RWPE1 (cell line): ENCODE data around the gene ROR2.

Source experiments
- CTCF ChIA-PET: fragments of 350-600 bp; sonication (Branson Sonifier 250); formaldehyde crosslinking; extraction: SDS; loops from one replicate; lab custom pipeline; 2021; lab: Yijun Ruan, JAX
- POLR2A ChIA-PET: fragments of 400-600 bp; formaldehyde crosslinking; extraction: SDS; loops from one replicate; lab custom pipeline; 2020; ENCODE audit warnings: antibody characterized with exemption; ENCODE audit not compliant: low non-redundant PET; lab: Yijun Ruan, JAX
- DNase-seq: peaks from one replicate; pipeline ENCODE4 v3.0.0; 2012; ENCODE audit warnings: low spot score
- H3K27ac ChIP-seq: fragments of 450-650 bp; 2 replicates; pipeline ENCODE4 v1.5.1; 2017
- TF ChIP-seq, protein P1 (sequence below): fragments of 450-650 bp; conservative IDR thresholded peaks from 2 replicates; pipeline ENCODE4 v1.5.1; 2017; ENCODE audit warnings: low read depth, mild to moderate bottlenecking

ROR2 gene

DNA sequence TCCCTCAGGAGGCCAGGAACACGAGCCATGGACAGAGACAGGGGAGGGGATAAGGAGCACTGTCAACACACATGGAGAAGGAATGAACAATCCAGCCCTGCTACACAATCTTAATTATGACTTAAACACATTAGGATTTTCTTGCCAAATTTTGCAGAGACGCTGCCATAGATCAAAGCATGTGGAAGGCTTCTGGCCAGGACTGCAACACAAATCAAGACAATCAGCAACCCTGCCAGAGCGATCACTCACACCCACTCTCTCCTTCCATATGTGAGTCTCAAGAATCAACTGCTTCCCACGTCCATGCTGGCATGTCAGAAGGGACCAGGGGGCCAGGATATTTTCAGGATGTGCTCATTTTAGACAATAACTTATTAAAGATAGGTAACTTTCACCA lies 85.6 kb downstream of the ROR2 start:
- CTCF ChIA-PET: no interaction called here
- TF ChIP-seq, protein P1, sequence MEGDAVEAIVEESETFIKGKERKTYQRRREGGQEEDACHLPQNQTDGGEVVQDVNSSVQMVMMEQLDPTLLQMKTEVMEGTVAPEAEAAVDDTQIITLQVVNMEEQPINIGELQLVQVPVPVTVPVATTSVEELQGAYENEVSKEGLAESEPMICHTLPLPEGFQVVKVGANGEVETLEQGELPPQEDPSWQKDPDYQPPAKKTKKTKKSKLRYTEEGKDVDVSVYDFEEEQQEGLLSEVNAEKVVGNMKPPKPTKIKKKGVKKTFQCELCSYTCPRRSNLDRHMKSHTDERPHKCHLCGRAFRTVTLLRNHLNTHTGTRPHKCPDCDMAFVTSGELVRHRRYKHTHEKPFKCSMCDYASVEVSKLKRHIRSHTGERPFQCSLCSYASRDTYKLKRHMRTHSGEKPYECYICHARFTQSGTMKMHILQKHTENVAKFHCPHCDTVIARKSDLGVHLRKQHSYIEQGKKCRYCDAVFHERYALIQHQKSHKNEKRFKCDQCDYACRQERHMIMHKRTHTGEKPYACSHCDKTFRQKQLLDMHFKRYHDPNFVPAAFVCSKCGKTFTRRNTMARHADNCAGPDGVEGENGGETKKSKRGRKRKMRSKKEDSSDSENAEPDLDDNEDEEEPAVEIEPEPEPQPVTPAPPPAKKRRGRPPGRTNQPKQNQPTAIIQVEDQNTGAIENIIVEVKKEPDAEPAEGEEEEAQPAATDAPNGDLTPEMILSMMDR: no peak

GRCh38 chr9:91863469-91863868 lies 86.6 kb downstream of the ROR2 start:
- no peak for DNase-seq
- POLR2A ChIA-PET: no interaction called here
- TF ChIP-seq, protein P1: no peak
- H3K27ac ChIP-seq: no peak overlapping the region
- CTCF ChIA-PET: interaction anchor here (0.7 to 0.9 kb wide), 2 partner anchors 12 to 136 kb away, joined by 3 read pairs; no protein-coding TSS in a partner anchor

More for the DNA sequence above, 85.6 kb downstream of the ROR2 start:
- POLR2A ChIA-PET: no interaction called here
- H3K27ac ChIP-seq: no peak overlapping the region
- no peak for DNase-seq

DNA sequence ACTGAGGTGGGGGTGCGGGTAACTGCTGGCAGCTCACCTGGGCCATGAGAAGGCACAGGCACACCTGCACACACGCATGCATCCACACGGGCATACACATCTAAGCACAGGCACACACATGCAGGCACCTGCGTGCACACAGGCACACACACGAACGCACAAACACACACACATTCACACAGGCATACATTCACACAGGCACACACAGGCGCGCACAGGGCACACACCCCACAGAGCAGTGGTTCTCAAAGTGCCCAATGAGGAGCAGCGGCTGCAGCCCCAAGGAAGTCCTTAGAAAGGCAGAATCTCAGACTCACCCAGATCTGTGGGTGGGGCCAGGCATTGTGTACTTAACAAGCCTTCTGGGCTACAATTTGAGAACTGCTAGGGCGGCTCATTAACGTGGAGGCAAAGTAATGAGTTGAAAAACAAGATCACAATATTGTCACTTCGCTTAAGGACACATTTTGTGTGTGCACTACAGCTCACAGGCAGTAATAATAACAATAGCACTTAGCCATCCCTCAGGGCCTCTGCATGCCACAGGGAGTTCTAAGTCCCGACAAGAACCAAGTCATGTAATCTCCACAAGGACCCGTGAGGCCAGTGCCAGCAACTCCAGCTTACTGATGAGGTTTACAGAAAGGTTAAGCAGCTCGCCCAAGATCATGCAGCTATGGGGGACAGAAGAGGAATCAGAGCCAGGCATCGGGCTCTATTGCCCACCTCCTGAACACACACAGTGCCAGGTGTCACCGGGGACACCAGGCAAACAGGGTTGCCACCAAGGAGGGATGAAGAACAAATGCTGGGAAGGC lies 91.6 kb downstream of the ROR2 start:
- TF ChIP-seq, protein P1: no peak
- no peak overlapping the region for H3K27ac ChIP-seq
- POLR2A ChIA-PET: no interaction called here
- no peak for DNase-seq
- CTCF ChIA-PET: no interaction called here

DNA sequence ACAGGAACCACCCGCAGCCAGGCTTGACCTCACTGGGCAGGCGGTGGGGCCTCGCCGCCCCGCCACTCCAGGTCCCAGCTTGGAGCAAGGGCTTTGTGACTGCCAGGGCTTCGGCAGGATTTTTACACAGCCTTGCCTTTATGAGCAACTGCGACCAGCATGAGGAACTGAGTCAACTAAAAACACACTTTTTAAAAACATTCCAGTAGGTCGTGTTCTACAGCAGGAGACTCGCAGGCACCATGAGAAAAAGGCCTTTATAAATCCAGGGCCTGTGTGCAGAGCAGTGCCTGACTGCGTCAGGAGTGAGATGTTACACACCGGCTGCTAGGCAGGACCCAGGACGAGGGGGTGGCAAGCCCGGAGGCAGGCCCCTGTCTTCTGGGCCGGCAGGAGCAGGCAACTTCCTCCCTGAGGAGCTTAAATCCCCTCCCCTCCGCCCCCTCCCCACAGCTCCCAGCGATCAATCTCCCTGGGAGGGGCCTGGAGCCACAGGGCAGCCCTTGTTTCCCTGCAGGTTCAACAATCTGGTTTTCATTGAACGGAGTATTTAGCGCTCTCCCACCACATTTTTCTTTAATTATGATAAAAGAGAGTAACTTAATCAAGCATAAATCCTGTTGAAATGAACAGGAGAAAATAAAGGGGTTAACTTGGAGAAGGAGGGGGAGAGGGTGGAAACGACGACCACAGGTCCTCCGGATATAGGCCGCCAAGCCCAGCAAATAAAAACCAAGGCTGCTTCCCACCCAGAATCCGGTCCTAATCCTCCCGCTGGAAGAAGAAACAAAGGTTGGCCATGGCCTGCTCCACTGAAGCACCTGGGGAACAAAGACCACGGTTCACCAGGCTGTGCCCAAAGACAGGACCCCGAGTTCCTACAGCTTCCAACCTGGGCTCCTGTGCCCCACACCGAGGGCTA lies 92.5 kb downstream of the ROR2 start:
- TF ChIP-seq, protein P1: no peak
- DNase-seq: no peak
- ChIA-PET CTCF (no interaction called here), POLR2A (no interaction called here)
- H3K27ac ChIP-seq: no peak overlapping the region

- TF ChIP-seq, protein P1: no peak
- ChIA-PET POLR2A (no interaction called here), CTCF (interaction anchor here (0.5 to 0.6 kb wide), 2 partner anchors 85 to 961 kb away, joined by 3 read pairs; no protein-coding TSS in a partner anchor)
- no peak for DNase-seq
- no peak overlapping the region for H3K27ac ChIP-seq
Observed at GRCh38 chr9:91856419-91856818, 93.6 kb downstream of the ROR2 start.

- no peak for DNase-seq
Observed at GRCh38 chr9:91855196-91855595, 94.8 kb downstream of the ROR2 start.

More at GRCh38 chr9:91855196-91855595, 94.8 kb downstream of the ROR2 start:
- CTCF ChIA-PET: no interaction called here
- POLR2A ChIA-PET: no interaction called here
- TF ChIP-seq, protein P1: no peak
- H3K27ac ChIP-seq: no peak overlapping the region
